ENCODE measurements around the gene ZC3H14. TPM values are rescaled to one million over a fixed set of nuclear protein-coding genes. Genes with fewer than 3 reads are reported as not detected.
"Not testable (repeated sequence)": the region's sequence is repeated elsewhere in the genome, so short reads cannot be mapped to it uniquely, and the experiment has no call there.

Gene ZC3H14
- total and polyA plus RNA-seq, 9 of the 15 experiments (the other 6 are each of a cell fraction or from before 2014, with no cell fraction given): 21.1 to 109 (median 45.3) TPM

DNA sequence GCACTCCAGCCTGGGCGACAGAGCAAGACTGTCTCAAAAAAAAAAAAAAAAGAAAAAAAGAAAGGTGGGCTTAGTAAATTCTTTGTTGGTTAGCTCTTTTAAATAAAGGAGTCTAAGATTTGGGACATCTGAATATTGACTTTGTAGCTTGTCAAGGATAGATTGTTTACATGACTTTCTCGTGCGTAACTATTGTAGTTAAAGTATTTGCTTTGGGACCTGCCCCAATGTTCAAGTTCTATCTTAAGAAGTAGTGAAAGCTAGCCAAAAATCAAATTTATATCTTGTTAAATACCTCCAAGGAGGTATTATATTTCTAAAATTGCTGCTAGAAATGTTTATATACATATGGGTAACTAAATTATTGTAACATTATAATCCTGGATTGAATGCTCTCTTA is 40.4 kb upstream of the ZC3H14 start (continued):
- TF ChIP-seq, protein P1, sequence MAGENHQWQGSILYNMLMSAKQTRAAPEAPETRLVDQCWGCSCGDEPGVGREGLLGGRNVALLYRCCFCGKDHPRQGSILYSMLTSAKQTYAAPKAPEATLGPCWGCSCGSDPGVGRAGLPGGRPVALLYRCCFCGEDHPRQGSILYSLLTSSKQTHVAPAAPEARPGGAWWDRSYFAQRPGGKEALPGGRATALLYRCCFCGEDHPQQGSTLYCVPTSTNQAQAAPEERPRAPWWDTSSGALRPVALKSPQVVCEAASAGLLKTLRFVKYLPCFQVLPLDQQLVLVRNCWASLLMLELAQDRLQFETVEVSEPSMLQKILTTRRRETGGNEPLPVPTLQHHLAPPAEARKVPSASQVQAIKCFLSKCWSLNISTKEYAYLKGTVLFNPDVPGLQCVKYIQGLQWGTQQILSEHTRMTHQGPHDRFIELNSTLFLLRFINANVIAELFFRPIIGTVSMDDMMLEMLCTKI (IDR thresholded peaks at IDR 0.05; ENCODE audit: partially characterized antibody): no peak

GRCh38 chr14:88529889-88530288 is 32.9 kb upstream of the ZC3H14 start:
- H3K9me1 ChIP-seq (ENCODE audit: control insufficient read depth, insufficient read depth, low read length); H2AFZ ChIP-seq (ENCODE audit: low read depth, low read length); H3K27ac ChIP-seq (ENCODE audit: extremely low read depth, low read depth, low read length); H3K9me3 ChIP-seq (replicated peaks; ENCODE audit: control insufficient read depth, insufficient read depth, low read depth, low read length); H3K4me3 ChIP-seq; H3K4me2 ChIP-seq (ENCODE audit: insufficient read depth, low read length); POLR2A ChIA-PET; in situ Hi-C loops (cut with MboI); BruUV-seq (replicated peaks); H3K36me3 ChIP-seq (ENCODE audit: control insufficient read depth, insufficient read depth, low read length); DNase-seq (ENCODE audit: extremely low read depth in 1 of 4, low spot score in 3 of 4); H3K79me2 ChIP-seq (ENCODE audit: control insufficient read depth, insufficient read depth, low read length); H3K27me3 ChIP-seq (ENCODE audit: control insufficient read depth in 2 of 2, insufficient read depth in 2 of 2, low read length in 2 of 2); H3K4me1 ChIP-seq (replicated peaks in 1 of 2; ENCODE audit: control insufficient read depth in 2 of 2, insufficient read depth in 2 of 2, low read length in 2 of 2); CTCF ChIA-PET (ENCODE audit: low intra/inter-chr PET ratio); H3K9ac ChIP-seq (ENCODE audit: insufficient read depth in 1 of 2, low read depth in 2 of 2, low read length in 2 of 2); H4K20me1 ChIP-seq (replicated peaks; ENCODE audit: control insufficient read depth, insufficient read depth, low read length); ATAC-seq; FAIRE-seq; intact Hi-C loops (cut with micrococcal nuclease): not testable (repeated sequence)
- no CpG with 5 or more reads among the region's 1 CpG for WGBS (ENCODE audit: insufficient coverage, low coverage, missing lambda C conversion rate)

GRCh38 chr14:88533064-88533602 is 29.7 kb upstream of the ZC3H14 start:
- in situ Hi-C loops (cut with MboI) (no loop called here), intact Hi-C loops (cut with micrococcal nuclease) (no loop called here)
- no TSS peak for BruUV-seq (replicated peaks)
- Histone ChIP-seq H3K27me3 (ENCODE audit: control insufficient read depth in 2 of 2, insufficient read depth in 2 of 2, low read length in 2 of 2) (no peaks in the 10 kb centered on the region), H3K9ac (ENCODE audit: insufficient read depth in 1 of 2, low read depth in 2 of 2, low read length in 2 of 2) (no peak overlapping the region), H3K4me1 (replicated peaks in 1 of 2; ENCODE audit: control insufficient read depth in 2 of 2, insufficient read depth in 2 of 2, low read length in 2 of 2) (no peaks in the 10 kb centered on the region), H2AFZ (ENCODE audit: low read depth, low read length) (no peak overlapping the region), H3K27ac (ENCODE audit: extremely low read depth, low read depth, low read length) (no peak overlapping the region), H3K9me1 (ENCODE audit: control insufficient read depth, insufficient read depth, low read length) (no peaks in the 10 kb centered on the region), H3K9me3 (replicated peaks; ENCODE audit: control insufficient read depth, insufficient read depth, low read depth, low read length) (no peaks in the 10 kb centered on the region), H3K4me3 (no peak overlapping the region), H3K4me2 (ENCODE audit: insufficient read depth, low read length) (no peak overlapping the region), H4K20me1 (replicated peaks; ENCODE audit: control insufficient read depth, insufficient read depth, low read length) (no peaks in the 10 kb centered on the region), H3K36me3 (ENCODE audit: control insufficient read depth, insufficient read depth, low read length) (no peaks in the 10 kb centered on the region), H3K79me2 (ENCODE audit: control insufficient read depth, insufficient read depth, low read length) (no peaks in the 10 kb centered on the region)
- whole genome bisulfite sequencing (ENCODE audit: insufficient coverage, low coverage, missing lambda C conversion rate): 38% methylated on average over 6 of the region's 6 CpGs
- FAIRE-seq: no peak
- ChIA-PET CTCF (ENCODE audit: low intra/inter-chr PET ratio) (no interaction called here), POLR2A (no interaction called here)
- DNase-seq (ENCODE audit: extremely low read depth in 1 of 4, low spot score in 3 of 4): no peak
- ATAC-seq: no peak
- TF ChIP-seq HNRNPUL1 (IDR thresholded peaks at IDR 0.05; ENCODE audit: low read length) (no peak), ZNF778 (CRISPR knock-in tag; IDR thresholded peaks at IDR 0.05) (no peak), ID3 (CRISPR knock-in tag; IDR thresholded peaks at IDR 0.05) (no peak), ID3 (tag; IDR thresholded peaks at IDR 0.05) (no peak)
- TF ChIP-seq, protein P2, sequence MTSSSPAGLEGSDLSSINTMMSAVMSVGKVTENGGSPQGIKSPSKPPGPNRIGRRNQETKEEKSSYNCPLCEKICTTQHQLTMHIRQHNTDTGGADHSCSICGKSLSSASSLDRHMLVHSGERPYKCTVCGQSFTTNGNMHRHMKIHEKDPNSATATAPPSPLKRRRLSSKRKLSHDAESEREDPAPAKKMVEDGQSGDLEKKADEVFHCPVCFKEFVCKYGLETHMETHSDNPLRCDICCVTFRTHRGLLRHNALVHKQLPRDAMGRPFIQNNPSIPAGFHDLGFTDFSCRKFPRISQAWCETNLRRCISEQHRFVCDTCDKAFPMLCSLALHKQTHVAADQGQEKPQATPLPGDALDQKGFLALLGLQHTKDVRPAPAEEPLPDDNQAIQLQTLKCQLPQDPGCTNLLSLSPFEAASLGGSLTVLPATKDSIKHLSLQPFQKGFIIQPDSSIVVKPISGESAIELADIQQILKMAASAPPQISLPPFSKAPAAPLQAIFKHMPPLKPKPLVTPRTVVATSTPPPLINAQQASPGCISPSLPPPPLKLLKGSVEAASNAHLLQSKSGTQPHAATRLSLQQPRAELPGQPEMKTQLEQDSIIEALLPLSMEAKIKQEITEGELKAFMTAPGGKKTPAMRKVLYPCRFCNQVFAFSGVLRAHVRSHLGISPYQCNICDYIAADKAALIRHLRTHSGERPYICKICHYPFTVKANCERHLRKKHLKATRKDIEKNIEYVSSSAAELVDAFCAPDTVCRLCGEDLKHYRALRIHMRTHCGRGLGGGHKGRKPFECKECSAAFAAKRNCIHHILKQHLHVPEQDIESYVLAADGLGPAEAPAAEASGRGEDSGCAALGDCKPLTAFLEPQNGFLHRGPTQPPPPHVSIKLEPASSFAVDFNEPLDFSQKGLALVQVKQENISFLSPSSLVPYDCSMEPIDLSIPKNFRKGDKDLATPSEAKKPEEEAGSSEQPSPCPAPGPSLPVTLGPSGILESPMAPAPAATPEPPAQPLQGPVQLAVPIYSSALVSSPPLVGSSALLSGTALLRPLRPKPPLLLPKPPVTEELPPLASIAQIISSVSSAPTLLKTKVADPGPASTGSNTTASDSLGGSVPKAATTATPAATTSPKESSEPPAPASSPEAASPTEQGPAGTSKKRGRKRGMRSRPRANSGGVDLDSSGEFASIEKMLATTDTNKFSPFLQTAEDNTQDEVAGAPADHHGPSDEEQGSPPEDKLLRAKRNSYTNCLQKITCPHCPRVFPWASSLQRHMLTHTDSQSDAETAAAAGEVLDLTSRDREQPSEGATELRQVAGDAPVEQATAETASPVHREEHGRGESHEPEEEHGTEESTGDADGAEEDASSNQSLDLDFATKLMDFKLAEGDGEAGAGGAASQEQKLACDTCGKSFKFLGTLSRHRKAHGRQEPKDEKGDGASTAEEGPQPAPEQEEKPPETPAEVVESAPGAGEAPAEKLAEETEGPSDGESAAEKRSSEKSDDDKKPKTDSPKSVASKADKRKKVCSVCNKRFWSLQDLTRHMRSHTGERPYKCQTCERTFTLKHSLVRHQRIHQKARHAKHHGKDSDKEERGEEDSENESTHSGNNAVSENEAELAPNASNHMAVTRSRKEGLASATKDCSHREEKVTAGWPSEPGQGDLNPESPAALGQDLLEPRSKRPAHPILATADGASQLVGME (CRISPR knock-in tag; IDR thresholded peaks at IDR 0.05): no peak

All from K562 (cell line).